NCI-H2227 treated with DMSO at 0.1 percent for 48 hours (cell line): ENCODE data around the gene LPCAT1.
"Not testable (repeated sequence)": the region's sequence is repeated elsewhere in the genome, so short reads cannot be mapped to it uniquely, and the experiment has no call there.

Experiments
- DNase-seq: peaks from one replicate; lab custom pipeline; 2025; lab: John Stamatoyannopoulos, UW

LPCAT1 gene

GRCh38 chr5:1466631-1467265 lies 57.0 kb downstream of the LPCAT1 start:
- DNase-seq, result no peak

GRCh38 chr5:1465966-1466471 lies 57.7 kb downstream of the LPCAT1 start:
- no peak for DNase-seq

GRCh38 chr5:1465117-1465516 lies 58.6 kb downstream of the LPCAT1 start:
- no peak for DNase-seq

DNA sequence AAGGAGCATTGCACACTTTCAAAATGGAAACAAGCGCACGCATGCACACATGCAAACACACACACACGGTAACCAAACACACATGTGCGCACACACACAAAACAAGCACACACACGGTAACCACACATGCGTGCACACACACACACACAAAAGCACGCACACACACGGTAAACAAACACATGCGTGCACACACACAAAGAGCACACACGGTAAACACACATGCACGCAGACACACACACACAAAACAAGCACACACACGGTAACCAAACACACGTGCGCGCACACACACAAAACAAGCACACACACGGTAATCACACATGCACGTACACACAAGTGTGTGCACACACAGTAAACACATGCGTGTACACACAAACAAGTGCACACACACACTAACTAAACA lies 59.2 kb downstream of the LPCAT1 start:
- DNase-seq, result no peak

DNA sequence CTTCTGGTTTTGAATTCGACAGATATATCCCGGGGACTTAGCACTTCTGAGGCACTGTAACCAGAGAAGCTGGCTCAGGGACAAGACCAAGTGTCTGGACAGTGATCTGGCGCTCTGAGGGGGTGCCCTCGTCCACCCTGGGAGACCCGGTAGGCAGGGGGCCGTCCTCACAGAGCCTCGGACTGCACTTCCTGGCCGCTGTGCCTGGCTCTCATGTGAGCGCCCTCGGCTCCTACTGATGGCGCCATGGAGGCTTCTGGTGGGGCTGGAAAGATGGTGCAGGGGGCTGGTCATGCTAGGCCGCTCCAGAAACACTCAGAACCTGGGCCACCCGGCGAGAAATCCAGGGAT lies 59.7 kb downstream of the LPCAT1 start:
- no peak for DNase-seq

GRCh38 chr5:1463326-1464095 lies 60.2 kb downstream of the LPCAT1 start:
- DNase-seq, result no peak

- peak; percentile 57 for DNase-seq
Observed at GRCh38 chr5:1462358-1462757, 61.4 kb downstream of the LPCAT1 start.

DNA sequence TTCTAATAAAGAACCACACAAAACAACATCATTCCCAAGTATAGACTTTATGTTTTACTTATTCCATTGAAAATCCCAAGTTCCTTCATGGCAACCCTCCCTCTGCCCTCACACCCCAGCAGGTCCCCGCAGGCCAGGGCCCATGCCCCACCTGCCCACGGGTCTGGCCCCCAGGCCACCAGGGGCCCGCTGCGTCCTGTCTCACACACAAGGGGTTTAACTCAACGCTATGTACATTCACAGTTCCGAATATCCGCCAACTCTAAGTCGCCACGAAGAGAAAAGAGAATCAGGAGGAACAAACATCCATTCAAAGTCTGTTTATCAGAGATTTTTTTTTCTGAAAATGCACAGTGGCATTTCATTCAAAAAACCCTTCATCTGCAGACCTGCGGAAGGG lies 62.4 kb downstream of the LPCAT1 start:
- DNase-seq, result no peak

GRCh38 chr5:1460054-1460682 lies 63.6 kb downstream of the LPCAT1 start:
- DNase-seq, result no peak

GRCh38 chr5:1459435-1459834 lies 64.3 kb downstream of the LPCAT1 start:
- not testable (repeated sequence) for DNase-seq

DNA sequence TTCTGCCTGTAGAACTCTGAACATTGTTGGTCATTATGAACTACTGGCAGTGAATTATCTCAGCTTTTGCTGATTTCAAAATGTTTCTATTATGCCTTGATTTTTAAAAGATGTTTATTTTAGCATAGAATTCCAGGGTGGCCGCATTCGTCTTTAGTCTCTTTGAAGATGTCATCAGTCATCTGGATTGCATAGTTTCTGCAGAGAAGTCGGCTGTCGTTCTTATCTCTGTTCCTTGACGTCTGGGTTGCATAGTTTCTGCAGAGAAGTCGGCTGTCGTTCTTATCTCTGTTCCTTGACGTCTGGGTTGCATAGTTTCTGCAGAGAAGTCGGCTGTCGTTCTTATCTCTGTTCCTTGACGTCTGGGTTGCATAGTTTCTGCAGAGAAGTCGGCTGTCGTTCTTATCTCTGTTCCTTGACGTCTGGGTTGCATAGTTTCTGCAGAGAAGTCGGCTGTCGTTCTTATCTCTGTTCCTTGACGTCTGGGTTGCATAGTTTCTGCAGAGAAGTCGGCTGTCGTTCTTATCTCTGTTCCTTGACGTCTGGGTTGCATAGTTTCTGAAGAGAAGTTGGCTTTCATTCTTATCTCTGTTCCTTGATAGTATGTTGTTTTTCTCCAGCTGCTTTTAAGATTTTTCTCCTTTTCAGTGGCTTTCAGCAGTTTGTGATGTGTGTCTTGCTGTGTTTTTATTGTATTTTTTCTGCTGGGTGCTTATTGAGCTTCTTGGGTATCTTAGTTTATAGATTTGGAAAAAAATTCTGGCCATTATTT lies 67.5 kb downstream of the LPCAT1 start:
- DNase-seq, result not testable (repeated sequence)

- DNase-seq, result no peak
Observed at GRCh38 chr5:1453613-1454012, 70.1 kb downstream of the LPCAT1 start.

GRCh38 chr5:1449081-1449630 lies 74.6 kb downstream of the LPCAT1 start:
- DNase-seq, result no peak

GRCh38 chr5:1448511-1449011 lies 75.2 kb downstream of the LPCAT1 start:
- DNase-seq, result no peak

- DNase-seq, result no peak
Observed at GRCh38 chr5:1447671-1448361, 75.9 kb downstream of the LPCAT1 start.

GRCh38 chr5:1446602-1447343 lies 77.0 kb downstream of the LPCAT1 start:
- no peak for DNase-seq

DNA sequence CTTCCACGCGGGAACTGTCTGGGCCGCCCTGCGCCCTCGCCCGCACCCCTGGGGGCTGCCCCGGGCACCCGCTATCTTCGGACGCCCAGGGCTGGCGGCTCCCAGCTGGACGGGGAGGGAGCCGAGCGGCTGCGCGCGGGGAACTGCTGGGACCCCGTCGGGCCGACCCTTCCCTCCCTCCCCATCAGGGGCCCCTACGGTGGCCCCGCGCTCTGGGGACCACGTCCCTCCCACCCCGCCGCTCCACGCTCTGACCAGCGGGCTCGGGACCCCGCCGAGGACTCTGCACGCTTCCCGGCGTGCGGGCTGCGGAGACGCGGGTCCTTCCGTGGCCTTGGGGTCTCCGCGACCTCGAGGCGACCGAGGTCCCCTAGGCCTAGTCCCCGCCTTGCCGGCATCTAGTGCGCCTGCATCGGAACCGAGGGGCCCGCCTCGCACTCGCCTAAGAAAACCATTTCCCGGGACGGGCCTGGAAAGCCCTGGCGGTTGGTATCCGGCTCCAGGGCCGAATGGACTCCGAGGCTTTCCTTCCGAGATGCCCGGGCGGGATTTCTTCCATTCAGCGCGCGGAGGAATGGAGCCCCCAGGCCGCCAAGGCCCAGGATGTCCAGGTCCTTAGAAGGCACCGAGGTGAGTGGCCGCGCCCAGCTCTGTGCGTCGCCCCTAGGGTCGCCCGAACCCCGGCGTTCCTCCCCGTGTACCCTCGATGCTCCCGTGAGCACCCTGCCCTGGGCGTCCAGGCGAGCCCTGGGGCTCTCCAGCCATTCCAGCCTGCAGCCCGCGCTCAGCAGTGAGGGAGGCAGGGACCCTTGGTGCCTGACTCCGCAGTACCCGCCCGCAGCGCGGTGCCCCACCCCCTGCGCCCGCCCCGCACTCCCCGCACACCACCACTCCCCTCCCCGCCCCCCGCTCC lies 77.8 kb downstream of the LPCAT1 start:
- DNase-seq, result no peak

DNA sequence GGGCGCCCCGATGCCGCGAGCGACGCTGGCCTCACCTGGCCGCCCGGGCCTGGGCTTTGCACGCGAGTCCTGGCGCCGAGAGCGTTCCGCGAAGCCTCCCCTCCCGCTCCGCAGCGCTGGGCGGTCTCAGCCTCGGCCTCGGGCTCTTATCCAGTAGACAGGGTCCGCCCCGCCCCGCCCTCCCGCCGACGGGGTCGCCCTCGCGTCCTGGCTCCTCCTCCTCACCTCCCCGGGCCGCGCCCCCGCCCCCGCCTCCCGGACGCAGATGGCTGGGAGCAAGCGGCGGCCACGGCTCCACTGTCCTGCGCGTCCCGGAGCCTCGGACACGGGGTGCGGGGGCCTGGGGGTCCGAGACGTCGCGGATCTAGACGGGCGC lies 78.5 kb downstream of the LPCAT1 start, which contains the start of gene SLC6A3:
Gene SLC6A3 (minus strand): TSS at position 128 of the 376 bp plus-strand sequence. CDS start 2,243 bp downstream, outside the sequence.
- DNase-seq, result no peak
